GM19239 (cell line): ENCODE data around the gene CLPSL1.

Experiments
- DNase-seq: peaks from one replicate; pipeline ENCODE4 v3.0.0; 2011; ENCODE audit warnings: low spot score; ENCODE audit not compliant: insufficient read length
- FAIRE-seq: peaks from 2 replicates; lab custom pipeline; 2011; peaks lifted over from hg19 to GRCh38; lab: Jason Lieb, UNC

The CLPSL1 gene

DNA sequence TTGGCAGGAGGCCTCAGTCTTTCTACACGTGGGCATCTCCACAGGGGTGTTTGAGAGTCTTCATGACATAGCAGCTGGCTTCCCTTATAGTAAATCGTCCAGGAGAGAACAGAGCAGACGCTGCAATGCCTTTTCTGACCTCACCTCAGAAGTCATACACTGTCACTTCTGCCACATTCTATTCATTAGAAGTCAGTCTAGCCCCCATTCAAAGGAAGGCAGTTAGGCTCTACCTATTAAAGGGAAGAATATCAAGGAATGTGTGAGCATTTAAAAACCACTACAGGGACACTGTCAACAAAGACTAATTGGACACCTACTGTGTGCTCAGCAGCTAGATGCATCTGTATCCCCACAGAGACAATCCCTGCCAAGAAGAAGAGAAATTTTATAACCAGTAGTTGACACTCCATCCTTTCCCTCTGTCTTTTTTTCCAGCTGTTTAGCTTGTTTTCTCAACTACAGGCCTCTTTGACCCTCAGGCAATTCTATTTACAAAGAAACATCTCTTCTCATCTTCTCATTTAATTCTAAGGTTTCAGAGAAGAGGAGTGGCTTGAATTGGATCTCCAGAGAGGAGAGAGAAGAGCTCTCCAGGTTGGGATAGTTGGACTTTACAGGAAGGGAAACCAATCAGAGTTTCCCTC lies 25.4 kb upstream of the CLPSL1 start:
- FAIRE-seq (no peak), DNase-seq (no peak)

DNA sequence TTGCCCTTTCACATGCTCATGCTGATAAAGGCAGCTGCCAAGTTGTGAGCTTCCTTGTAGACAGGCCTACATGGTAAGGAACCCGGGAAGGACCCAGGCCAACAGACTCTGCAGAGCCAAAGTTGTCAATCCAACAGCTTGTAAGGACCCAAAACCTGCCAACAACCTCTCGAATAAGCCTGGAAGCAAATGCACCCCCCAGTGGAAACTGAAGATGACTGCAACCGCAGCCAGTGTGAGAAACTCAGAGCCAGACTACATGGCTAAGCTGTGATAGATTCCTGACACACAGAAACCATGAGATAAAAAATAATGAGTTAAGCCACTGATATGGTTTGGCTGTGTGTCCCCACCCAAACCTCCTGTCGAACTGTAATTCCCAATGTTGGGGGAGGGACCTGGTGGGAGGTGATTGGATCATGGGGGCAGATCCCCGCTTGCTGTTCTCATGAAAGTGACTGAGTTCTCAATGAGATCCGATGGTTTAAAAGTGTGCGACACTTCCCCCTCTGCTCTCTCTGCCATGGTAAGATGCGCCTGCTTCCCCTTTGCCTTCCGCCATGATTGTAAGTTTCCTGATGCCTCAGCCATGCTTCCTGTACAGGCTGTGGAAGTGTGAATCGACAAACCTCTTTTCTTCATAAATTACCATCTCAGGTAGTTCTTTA lies 23.2 kb upstream of the CLPSL1 start:
- FAIRE-seq (no peak), DNase-seq (no peak)

DNA sequence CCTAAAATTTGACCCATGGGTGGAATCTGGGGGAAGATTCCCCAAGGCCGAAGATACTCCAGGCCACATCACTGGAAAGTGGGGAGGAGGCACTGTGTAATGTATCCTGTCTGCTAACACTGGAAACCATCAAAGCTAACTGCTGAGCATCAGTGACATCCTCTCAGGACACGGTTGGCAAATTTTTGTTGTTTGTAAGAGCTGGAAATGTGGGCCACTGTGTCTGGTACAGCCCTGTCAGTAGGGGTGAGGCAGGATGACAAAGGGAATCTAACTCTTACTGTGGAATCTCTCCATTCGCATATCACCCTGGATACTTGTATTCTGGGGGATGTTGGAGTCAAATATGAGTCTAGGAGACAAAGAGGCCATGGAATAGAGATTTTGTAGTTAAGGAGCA lies 21.4 kb upstream of the CLPSL1 start:
- FAIRE-seq (no peak), DNase-seq (no peak)

DNA sequence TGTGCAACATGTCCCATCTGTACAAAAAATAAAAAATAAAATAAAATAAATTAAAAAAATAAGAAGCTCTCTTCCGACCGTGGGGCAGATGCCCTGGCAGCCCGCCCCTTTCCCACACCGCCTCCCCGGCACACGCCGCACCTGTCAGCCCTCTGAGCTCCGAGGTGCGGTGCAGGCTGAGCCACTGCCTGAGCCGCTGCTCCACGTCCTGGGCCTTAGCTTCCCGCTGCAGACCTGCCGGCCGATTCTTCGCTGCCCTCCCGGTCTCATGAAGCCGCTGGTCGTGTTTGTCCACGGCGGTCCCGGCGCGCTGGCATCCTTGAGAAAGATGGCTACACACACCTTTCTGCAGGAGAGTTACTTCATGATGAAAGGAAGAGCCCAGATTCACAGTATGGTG lies 15.1 kb upstream of the CLPSL1 start:
- FAIRE-seq, result no peak
- DNase-seq, result no peak

DNA sequence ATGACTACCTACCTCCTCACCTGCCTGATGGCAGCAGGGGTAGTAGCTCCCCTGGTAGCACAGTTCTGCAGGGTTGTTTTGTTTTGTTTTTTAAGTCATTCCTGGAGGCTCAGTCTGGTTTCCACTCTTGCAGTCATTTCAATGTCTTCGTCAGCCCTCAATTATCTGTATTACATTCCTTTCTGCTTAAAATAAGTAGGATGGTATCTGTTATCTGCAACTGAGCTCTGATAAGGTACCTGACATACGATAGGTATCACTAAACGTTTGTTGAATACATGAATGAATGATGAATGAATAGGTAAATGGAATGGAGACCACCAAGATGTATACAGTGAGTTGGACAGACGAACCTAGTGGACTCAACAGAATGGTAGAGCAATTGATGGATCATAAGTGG lies 11.6 kb upstream of the CLPSL1 start:
- DNase-seq, result no peak
- no peak for FAIRE-seq

DNA sequence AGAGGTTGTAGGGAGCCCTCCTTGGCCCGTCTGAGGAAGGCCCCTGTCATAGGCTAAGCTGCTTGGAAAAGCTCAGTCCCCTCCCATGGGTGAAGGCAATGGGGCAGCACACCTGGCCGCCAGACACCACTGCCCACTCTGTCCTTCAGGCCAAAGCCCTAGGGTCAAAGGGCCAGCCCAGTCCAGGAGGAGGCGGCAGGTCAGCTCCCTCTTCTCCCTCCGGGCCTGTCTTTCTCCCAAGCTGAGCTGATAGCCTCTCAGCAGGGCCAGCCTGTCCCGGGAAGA lies 9.5 kb upstream of the CLPSL1 start:
- FAIRE-seq (no peak), DNase-seq (no peak)

DNA sequence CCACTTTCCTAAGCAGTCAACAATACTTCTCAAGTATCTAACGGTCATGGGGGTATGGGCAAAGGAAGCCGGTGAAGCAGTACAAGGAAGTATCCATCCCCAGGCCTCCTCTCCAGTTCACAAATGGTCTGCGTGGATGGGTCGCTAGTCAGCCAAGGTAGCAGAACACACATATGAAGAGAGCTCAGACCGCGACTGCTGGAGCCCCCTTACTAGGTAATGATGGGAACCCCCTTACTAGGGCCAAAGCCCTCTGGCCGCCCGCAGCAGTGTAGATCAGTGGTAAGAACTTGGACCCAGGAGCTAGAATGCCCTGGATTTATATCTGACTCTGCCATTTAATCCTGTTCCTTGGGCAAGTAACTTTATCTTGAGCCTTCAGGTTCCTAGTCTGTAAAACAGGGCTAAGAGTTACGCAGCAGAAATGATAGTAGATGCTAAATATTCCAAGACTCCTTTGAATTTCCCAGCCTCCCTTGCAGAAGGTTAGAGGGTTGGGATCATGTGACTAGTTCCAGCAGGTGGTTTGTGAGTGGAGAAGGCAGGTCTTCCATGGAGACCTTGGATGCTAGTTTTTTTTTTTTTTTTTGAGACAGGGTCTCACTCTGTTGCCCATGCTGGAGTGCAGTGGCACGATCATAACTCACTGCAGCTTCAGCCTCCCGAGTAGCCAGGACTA lies 6.6 kb upstream of the CLPSL1 start:
- DNase-seq (no peak), FAIRE-seq (no peak)

DNA sequence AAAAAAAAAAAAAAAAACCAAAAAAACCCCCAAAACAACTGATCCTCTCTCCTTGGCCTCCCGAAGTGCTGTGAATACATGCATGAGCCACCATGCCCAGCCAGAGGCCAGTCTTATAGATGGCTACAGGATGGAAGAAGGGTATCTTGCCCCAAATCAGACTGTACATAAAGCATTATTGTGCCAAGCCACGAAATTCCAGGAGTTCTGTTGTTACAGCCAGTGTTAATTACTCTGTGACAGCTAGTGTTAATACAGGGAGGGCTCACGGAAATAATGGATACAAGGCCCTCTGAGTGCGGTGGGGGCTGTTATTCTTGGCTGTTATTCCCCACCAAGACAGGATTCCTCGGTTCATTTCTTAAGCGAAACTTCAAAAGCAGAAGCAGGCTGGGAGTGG lies 5.8 kb upstream of the CLPSL1 start:
- DNase-seq, result no peak

DNA sequence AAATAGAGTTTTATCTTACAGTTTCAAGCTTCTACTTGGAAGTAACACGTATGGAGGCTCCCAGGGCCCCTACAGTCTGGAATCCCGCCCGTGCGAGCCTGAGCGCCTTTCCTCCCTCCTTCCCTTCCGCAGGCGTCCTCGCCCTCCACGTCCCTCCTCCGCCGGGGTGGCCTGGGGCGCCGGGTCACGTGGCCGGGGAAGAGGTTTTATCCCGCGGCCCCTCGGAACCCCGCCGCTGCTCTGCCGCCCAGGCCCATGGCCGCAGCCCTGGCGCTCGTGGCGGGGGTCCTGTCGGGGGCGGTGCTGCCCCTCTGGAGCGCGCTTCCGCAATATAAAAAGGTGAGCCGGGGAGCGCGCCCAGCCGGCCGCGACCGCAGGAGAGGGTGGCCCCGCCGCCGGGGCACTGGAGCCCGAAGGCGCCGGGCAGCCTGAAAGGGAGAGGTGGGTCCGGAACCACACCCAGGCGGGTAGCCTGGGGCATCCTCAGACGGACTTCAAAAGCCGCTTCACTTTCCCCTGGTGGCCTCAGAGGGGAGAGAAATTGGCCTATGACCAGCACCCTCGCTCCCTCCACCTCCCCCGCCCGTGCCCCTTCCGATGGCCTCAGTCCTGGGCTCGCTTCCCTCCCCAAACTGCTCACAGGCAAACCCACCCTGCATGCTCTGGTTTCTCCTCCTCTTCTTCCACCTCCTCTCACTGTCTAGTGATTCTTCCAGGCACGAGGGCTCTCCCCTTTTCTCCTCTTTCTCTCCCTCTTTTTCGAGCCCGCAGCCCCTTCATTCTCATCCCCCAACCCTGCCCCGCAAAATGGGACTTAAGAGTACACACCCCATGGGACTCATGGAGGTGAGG lies 4.2 kb upstream of the CLPSL1 start, which contains the start of gene CLPSL2:
TSS of gene CLPSL2 (plus strand) at position 235 of the 852 bp plus-strand sequence. CDS start at position 256, 21 bp downstream.
- FAIRE-seq, result no peak
- no peak for DNase-seq

More for the DNA sequence above, 5.8 kb upstream of the CLPSL1 start:
- no peak for FAIRE-seq

DNA sequence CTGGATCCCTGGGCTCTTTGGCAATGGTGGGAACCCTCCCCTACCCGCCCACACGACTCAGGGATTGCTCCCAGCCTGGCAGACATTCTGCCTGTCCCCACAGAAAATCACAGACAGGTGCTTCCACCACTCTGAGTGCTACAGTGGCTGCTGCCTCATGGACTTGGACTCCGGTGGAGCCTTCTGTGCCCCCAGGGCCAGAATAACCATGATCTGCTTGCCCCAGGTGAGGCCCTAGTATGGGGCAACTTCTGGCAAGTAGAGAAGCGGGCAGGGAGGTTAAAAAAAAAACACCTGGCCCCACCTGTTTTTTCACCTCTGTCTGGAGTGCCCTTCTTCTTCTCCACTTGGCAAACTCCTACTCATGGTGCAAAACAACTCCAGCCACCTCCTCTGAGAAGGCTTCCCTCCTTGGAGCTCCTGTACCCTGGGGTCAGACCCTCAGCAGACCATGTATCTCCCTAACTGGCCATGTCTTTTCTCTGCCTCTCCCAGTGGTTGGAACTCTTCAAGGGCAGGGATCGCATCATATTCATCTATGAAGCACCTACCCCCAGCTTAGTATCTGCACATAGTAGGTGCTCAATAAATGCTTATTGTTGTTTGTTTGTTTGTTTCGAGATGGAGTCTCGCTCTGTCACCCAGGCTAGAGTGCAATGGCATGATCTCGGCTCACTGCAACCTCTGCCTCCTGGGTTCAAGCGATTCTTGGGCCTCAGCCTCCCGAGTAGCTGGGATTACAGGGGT lies 3.3 kb upstream of the CLPSL1 start:
- FAIRE-seq, result no peak

DNA sequence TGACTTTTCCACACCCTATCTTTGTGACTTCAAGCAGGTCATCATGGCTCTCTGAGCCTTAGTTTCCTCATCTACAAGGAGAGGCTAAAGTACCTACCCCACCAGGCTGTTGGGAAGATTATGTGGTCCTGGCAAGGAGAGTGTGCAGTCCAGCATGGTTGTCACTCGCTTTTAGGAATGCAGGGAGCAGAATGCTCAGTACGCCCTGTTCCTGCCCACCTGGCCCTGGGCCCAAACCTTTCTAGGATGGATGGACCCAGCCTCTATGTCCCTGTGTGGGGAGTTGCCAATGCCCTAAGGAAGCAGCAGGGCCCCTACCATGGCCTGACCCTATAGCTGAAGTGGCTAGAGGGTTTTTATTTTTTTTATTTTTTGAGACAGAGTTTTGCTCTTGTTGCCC lies 2.4 kb upstream of the CLPSL1 start:
- DNase-seq, result no peak
- no peak for FAIRE-seq

More for the DNA sequence above, 3.3 kb upstream of the CLPSL1 start:
- DNase-seq, result no peak

DNA sequence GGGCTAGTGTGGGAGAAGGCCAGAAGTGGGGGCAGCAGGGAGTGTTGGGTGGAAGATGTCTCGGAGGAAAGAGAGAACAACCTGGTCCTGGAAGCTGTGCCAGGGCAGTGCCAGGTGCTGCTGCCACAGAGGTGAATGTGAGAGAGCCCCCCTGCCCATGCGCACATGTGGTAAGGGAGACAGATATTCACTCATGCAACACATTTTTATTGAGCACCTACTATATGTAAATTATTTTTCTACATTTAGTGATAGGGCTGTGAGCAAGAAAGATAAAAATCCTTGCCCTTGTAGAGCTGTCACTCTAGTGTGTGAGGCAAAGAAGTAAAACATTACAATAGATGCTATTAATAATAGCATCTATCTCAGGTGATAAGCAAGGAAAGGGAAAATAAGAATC lies 471 bp downstream of the CLPSL1 start:
- no peak for DNase-seq
- no peak for FAIRE-seq

DNA sequence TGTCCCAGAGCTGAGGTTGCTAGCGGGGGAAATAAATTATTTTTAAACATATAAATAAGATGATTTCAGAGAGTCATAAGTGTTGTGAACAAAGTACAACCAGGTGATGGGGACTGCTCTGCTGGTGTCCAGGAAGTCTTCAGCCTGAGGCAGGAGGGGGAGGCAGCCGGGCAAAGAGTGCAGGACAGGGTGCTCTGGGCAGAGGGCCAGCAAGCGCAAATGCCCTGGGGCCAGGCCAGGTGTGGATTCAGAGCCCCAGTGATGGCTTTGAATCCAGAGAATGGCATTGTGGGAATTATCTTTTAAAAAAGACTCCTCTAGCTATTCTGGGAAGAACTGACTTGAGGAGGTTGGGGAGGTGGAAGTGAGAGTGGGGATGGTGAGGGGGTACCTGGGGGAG lies 1.6 kb downstream of the CLPSL1 start:
- FAIRE-seq (no peak), DNase-seq (no peak)

DNA sequence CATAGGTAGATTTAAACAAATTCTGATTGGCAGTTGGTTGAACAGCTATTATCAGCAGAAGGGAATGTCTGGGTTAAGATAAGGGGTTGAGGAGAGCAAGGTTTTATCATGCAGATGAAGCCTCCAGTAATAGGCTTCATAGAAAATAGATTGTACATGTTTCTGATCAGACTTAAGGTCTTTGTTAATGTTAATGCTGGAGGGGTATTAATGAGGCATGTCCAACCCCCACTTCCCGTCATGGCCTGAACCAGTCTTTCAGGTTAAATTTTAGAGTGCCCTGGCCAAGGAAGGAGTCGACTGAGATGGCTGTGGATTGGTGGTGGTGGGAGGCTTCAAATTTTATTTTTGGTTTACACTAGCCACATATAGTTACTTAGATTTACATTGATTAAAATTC lies 3.4 kb downstream of the CLPSL1 start:
- FAIRE-seq, result no peak
- DNase-seq, result no peak

DNA sequence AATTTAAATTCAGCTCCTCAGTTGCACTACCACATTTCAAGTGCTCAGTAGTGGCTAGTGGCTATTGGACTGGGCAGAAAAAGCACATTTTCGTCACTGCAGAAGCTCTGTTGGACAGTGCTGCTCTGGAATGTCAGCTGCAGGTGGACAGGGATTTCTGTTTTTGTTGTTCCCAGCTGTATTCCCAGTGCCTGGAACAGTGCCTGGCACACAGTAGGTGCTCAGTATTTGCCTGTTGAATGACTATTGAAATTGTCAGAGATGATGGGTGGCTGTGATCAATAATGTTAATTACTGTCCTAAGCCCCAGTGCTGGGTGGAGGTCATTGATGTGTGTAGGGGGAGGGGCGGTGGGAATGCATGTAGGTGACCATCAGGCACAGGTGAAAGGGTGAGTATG lies 5.5 kb downstream of the CLPSL1 start:
- DNase-seq (no peak), FAIRE-seq (no peak)

DNA sequence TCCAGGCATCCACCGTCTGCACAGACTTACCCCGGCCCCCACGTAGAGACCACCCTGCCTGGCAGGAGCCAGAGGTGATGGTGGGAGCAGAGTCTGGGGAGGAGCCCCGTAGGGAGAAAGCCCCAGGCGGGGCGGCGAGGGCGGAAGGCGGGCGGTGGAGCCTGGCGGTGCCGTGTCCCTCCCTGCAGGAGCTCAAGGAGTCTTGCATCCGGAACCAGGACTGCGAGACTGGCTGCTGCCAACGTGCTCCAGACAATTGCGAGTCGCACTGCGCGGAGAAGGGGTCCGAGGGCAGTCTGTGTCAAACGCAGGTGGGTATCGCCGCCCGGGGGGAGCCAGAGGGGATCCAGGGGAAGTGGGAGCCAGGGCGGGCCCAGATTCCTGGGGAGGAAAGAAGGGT lies 6.0 kb downstream of the CLPSL1 start:
- FAIRE-seq, result no peak
- no peak for DNase-seq

DNA sequence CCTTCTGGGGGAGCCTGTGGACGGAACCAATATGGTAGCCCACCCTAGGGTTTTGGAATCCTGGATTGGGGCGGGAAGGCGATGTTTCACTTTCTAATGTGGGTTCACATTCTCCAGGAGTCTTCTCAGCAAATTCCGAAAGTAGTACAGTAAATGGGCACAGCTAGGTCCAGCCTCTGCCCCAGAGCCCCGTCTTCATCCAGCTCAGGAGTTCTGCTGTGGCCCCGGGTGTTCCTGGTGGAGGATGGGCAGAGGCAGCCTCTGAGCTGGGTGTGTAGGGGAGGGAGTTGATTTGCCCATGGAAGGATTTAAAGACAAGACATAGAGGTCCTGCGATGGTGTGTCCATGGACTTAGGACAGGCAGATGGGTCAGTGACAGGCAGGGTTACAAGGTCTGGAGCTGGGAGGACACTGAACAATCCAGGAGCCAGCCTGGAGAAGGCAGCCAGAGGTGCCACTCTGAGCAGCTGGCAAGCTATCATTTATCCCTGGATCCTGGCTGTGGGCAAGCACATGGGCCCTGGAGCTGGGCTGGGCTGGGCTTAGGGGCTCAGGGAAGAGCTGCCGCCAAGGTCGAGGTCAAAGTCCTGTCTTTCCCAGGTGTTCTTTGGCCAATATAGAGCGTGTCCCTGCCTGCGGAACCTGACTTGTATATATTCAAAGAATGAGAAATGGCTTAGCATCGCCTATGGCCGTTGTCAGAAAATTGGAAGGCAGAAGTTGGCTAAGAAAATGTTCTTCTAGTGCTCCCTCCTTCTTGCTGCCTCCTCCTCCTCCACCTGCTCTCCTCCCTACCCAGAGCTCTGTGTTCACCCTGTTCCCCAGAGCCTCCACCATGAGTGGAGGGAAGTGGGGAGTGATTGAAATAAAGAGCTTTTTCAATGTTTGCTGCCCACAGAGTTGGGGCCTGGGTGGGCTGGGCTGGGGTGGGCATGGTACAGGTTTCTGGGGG lies 6.7 kb downstream of the CLPSL1 start:
- FAIRE-seq, result no peak
- no peak for DNase-seq

DNA sequence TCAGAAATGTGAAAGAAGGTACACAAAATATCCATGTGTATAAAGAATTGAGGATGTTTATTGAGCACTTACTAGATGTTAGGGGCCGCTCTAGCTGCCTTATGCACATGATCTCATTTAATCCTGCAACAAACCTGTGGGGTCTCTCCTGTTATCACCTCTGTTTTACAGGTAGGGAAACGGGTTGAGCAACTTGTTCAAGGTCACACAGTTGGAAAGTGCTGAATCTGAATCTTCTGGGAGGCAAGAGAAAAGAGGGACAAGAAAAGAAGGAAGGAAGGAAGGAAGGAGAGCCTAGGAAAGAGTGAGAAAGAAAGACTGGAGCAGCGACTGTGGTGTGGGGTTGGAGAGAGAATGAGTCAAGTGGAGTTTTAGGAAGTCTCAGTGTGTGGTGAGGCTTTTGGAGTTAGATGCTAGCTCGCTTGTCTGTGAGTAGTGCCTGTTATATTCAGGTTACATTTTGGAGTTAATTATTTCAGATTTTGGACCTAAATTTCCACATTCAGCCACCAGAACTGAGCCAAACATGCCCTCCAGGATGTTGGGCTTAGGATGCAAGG lies 7.7 kb downstream of the CLPSL1 start:
- no peak for FAIRE-seq
- no peak for DNase-seq

DNA sequence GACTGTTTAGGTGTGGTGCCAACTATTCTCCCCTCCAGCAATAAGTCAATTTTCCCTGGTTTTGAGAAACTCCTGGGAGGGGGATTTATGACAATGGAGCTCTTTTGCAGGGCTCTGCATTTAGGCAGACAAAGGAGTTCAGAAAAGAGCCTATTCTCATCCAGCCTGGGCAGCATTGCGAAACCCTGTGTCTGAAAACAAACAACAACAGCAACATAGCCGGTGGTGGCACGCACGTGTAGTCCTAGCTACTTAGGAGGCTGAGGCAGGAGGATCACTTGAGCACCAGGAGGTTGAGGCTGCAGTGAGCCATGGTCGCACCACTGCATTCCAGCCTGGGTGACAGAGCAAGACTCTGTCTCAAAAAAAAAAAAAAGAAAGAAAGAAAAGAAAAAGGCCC lies 9.9 kb downstream of the CLPSL1 start:
- DNase-seq, result no peak
- no peak for FAIRE-seq
